Measurements from ENCODE around the gene MCIDAS. TPM values are rescaled to one million over a fixed set of nuclear protein-coding genes. Genes with fewer than 3 reads are reported as not detected.

The MCIDAS gene
- total RNA-seq (2014; rRNA removed; shearing (Covaris generic)), result 3.5 and 4.2 TPM in 2 replicates
- 6.1 and 7.0 TPM in 2 replicates for polyA plus RNA-seq (2015; cell fraction: cytosol; rRNA removed)
- 23.3 and 42.2 TPM in 2 replicates for polyA plus RNA-seq (2015; cell fraction: nucleus; rRNA removed)

GRCh38 chr5:55226934-55227663 lies at the start of gene MCIDAS:
TSS of gene MCIDAS (minus strand) at chr5:55227315. CDS start at chr5:55227138, 177 bp downstream.
- in situ Hi-C loops (cut with HindIII; ENCODE audit: low pct_unique_long_range_greater_than_20kb, low sequenced_read_pairs), result no loop called here
- DNase-seq (ENCODE audit: low read depth, low spot score), result peak; percentile 79

- in situ Hi-C loops (cut with HindIII; ENCODE audit: low pct_unique_long_range_greater_than_20kb, low sequenced_read_pairs), result no loop called here
- DNase-seq (ENCODE audit: low read depth, low spot score), result peak; percentile 97
These were observed 49.7 kb upstream of the MCIDAS start for GRCh38 chr5:55276771-55277170.

- in situ Hi-C loops (cut with HindIII; ENCODE audit: low pct_unique_long_range_greater_than_20kb, low sequenced_read_pairs), result no loop called here
- no peak for DNase-seq (ENCODE audit: low read depth, low spot score)
These were observed 31.2 kb upstream of the MCIDAS start for GRCh38 chr5:55258339-55258738.

- DNase-seq (ENCODE audit: low read depth, low spot score), result no peak
- in situ Hi-C loops (cut with HindIII; ENCODE audit: low pct_unique_long_range_greater_than_20kb, low sequenced_read_pairs), result no loop called here
These were observed 27.7 kb upstream of the MCIDAS start for GRCh38 chr5:55254802-55255201.

- in situ Hi-C loops (cut with HindIII; ENCODE audit: low pct_unique_long_range_greater_than_20kb, low sequenced_read_pairs), result no loop called here
- DNase-seq (ENCODE audit: low read depth, low spot score), result no peak
These were observed 22.9 kb upstream of the MCIDAS start for GRCh38 chr5:55250064-55250463.

GRCh38 chr5:55241746-55242145 lies 14.6 kb upstream of the MCIDAS start:
- in situ Hi-C loops (cut with HindIII; ENCODE audit: low pct_unique_long_range_greater_than_20kb, low sequenced_read_pairs), result no loop called here
- DNase-seq (ENCODE audit: low read depth, low spot score), result no peak

DNA sequence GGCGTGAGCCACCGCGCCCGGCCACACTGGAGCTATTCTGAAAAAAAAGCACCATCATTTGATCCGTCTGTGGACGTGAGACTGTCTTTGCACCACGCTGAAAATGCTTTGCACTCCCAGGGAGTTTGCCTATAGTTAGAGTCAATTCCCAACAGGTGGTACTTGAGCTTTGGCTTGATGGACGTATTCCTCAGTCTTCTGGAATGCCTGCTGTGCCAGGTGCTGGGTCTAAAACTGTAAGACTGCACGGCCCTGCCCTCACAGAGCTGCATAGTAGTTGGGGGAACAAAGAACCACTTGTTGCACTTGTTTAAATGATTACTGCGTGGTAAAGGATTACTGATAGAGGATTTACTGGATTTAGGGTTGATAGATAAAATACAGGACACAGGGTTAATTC lies 9.7 kb upstream of the MCIDAS start:
- in situ Hi-C loops (cut with HindIII; ENCODE audit: low pct_unique_long_range_greater_than_20kb, low sequenced_read_pairs), result no loop called here
- no peak for DNase-seq (ENCODE audit: low read depth, low spot score)

GRCh38 chr5:55234121-55234700 lies 7.1 kb upstream of the MCIDAS start:
- in situ Hi-C loops (cut with HindIII; ENCODE audit: low pct_unique_long_range_greater_than_20kb, low sequenced_read_pairs), result no loop called here
- DNase-seq (ENCODE audit: low read depth, low spot score), result no peak

DNA sequence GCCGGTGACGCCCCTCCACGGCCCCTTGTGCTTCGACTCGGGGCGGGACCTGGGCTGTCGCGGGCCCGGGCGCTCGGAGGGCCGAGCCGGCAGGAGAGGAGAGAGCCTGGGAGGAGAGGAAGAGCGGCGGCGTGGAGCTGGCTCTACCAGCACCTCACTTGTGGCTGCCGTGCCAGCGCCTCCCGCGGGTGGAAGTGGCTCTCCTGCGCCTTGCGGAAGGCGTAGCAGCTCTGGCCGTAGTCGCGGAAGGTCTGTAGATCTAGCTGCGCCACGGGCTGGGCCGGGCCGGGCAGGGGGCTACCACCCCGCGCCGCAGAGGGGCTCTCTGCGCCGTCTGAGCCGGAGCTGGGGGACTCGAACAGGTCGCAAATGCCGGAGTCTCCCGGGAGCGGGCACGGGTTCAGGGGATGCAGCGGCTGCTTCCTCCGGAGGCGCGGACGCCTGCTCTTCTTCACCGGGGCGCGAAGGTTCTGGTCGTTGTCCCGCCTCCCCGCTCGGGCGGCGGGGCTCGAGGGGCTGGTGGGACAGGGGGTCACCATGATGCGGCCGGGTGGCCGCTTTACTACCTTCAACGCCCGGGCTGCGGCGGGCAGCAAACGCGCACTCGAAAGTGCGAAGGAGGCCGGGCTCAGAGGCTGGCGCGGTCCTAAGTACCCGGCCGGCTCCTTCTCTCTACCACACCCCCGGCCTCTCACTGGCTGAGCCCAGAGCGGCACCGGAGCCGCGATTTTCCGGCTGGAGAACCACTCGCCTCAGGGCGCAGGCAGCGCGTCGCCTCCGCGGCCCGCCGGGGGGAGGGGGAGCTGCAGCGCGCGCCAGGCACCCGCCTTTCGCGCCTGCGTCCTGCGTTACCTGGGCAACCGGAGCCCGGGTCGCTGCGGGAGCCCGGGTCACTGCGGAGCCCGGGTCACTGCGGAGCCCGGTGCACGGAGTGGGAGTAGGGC lies 6.1 kb upstream of the MCIDAS start, which contains the start of gene CCNO:
TSS of gene CCNO (minus strand) at position 624 of the 944 bp plus-strand sequence. CDS start at position 539, 85 bp downstream.
- DNase-seq (ENCODE audit: low read depth, low spot score), result peak; percentile 40
- in situ Hi-C loops (cut with HindIII; ENCODE audit: low pct_unique_long_range_greater_than_20kb, low sequenced_read_pairs), result no loop called here

GRCh38 chr5:55232271-55232984 lies 5.3 kb upstream of the MCIDAS start:
- no peak for DNase-seq (ENCODE audit: low read depth, low spot score)
- in situ Hi-C loops (cut with HindIII; ENCODE audit: low pct_unique_long_range_greater_than_20kb, low sequenced_read_pairs), result no loop called here

- in situ Hi-C loops (cut with HindIII; ENCODE audit: low pct_unique_long_range_greater_than_20kb, low sequenced_read_pairs), result no loop called here
These were observed 4.8 kb upstream of the MCIDAS start for GRCh38 chr5:55231919-55232270.

DNA sequence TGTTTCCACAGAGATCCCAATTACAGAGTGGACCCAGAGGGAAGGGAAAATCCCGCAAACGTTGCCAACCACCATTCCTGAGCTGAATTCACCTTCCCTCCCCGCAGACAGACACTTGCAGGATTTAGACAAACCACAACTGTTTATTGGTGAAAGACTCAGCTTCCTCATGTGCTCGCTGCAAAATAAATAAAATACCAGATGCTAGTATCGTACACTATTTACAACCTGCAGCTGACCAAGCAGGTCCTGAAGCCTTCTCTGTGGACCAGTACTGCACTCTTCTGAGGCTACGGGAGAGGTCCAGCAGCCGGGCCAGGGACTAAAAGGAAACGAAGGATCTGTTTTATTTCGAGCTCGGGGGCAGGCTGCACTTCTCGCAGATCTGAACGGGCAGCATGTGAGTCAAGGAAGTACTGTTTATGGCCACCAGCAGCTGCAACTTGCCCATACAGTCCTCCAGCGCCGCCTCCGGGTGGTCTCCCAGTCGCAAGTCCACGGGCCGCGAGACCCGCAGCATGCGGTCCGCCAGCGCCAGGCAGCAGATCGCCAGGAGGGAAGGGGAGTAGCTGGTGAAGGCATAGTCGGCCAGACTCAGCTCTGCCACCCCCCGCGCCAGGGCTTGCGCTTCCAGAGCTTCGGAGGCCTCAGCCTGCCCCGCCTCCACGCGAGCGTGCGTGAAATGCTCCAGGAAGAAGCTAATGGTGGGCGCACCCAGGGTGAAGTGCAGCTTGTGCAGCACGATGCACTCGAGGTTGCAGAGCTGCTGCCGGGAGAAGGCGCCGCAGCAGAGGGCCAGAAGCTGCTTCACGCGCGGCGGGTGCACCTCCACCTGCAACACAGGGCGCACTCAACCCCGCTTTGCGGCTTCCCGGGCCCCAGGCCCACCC lies 4.2 kb upstream of the MCIDAS start:
- in situ Hi-C loops (cut with HindIII; ENCODE audit: low pct_unique_long_range_greater_than_20kb, low sequenced_read_pairs), result no loop called here
- no peak for DNase-seq (ENCODE audit: low read depth, low spot score)

More at GRCh38 chr5:55231919-55232270, 4.8 kb upstream of the MCIDAS start:
- no peak for DNase-seq (ENCODE audit: low read depth, low spot score)

- DNase-seq (ENCODE audit: low read depth, low spot score), result no peak
- in situ Hi-C loops (cut with HindIII; ENCODE audit: low pct_unique_long_range_greater_than_20kb, low sequenced_read_pairs), result no loop called here
These were observed 3.0 kb upstream of the MCIDAS start for GRCh38 chr5:55230086-55230629.

GRCh38 chr5:55227664-55228430 lies 732 bp upstream of the MCIDAS start:
- in situ Hi-C loops (cut with HindIII; ENCODE audit: low pct_unique_long_range_greater_than_20kb, low sequenced_read_pairs), result no loop called here
- no peak for DNase-seq (ENCODE audit: low read depth, low spot score)

DNA sequence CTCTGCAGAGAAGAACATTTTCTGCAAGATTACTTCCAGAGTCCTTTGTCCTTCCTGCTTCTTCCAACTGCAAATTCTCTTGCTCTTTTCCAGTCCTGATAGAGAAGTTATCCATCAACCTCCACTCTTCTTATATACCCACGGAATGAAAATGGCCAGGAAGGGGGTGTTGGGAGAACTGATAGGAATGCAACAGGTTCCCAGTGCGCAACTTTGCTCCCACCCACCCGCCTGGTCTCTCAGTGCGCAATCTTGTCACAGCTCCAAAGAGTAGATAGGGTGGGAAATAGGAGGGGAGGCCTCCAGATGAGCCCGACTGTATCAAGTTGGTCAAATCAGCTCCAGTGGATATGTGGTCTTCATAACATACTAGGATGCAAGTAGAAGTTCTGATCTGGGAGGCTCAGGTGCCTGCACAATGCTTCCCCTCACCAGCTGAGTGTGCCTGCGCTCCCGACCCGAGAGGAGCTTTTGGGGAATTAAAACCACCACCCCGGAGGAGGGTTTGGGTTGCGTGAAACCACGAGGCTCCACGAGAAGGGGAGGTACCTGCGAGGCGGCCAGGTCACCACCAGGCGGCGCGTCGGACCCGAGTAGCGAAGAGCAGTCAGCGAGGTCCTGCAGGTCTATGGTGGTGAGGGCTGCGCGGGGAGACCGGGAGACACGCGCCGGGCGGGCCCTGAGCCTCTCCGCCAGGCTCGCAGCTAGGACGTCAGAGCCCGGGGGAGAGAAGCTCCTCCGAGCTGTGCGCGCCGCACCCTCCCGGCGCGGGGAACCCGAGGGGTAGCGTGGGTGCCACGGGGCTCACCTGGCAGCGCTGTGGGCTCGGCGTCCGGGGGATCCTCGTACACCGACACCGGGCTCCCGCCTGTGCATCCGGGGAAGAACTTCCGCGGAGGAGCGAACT lies 835 bp downstream of the MCIDAS start:
- DNase-seq (ENCODE audit: low read depth, low spot score), result peak; percentile 88
- in situ Hi-C loops (cut with HindIII; ENCODE audit: low pct_unique_long_range_greater_than_20kb, low sequenced_read_pairs), result no loop called here
